ENCODE data around the gene DDR2.
"Not testable (repeated sequence)": the region's sequence is repeated elsewhere in the genome, so short reads cannot be mapped to it uniquely, and the experiment has no call there.

Gene DDR2

GRCh38 chr1:162779043-162779442, 146.8 kb downstream of the DDR2 start:
- no peak for TF ChIP-seq CTCF (IDR thresholded peaks at IDR 0.05; ENCODE audit: insufficient read depth, low read depth, low read length, missing control alignments)
- no peak for DNase-seq (ENCODE audit: low read depth)
- no peak overlapping the region for H3K4me3 ChIP-seq (ENCODE audit: low read depth, low read length)

DNA sequence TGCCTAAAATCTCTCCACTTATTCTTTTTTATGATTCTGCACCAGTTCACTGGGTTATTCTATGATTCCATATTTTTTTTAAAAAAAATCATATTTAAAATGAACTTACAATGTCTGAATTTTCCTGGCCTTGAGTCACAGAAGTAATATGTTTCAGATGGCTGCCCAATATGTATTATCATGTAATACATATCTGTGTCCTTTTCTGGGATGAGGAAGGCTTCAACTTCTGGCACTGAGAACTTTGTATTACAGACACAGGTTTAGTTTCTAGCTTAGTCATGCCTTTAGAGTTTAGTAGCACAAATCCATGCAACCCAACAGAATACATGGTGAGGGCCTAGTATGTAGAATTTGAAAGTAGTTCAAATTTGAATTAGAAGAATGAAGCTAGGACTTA, 150.4 kb downstream of the DDR2 start:
- H3K4me3 ChIP-seq (ENCODE audit: low read depth, low read length) = no peak overlapping the region
- DNase-seq (ENCODE audit: low read depth) = no peak
- TF ChIP-seq CTCF (IDR thresholded peaks at IDR 0.05; ENCODE audit: insufficient read depth, low read depth, low read length, missing control alignments) = no peak

DNA sequence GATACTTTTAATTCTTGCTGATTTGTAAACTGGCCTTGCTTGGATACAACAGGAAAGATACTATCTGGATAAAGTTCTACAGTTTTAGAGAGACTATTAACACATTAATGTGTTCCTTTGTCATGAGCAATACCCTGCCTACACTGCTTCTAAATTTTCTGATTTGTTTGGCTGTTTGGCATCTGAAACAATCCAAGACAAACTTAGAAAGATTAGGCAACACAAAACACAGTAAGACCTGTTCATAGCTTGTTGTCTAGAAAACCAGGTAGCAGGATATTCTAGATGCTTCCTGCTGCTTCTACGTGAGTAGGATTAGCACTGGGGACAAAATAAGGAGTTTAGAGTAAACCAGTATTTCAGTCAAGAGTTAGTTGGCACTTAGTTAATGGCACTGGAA, 152.7 kb downstream of the DDR2 start:
- not testable (repeated sequence) for DNase-seq (ENCODE audit: low read depth); H3K4me3 ChIP-seq (ENCODE audit: low read depth, low read length)

GRCh38 chr1:162788783-162789182, 156.5 kb downstream of the DDR2 start:
- H3K4me3 ChIP-seq (ENCODE audit: low read depth, low read length); DNase-seq (ENCODE audit: low read depth): not testable (repeated sequence)

GRCh38 chr1:162790303-162790984, 158.2 kb downstream of the DDR2 start, which contains the start of gene HSD17B7:
Gene HSD17B7 (plus strand): TSS chr1:162790702. CDS start chr1:162790801, 99 bp downstream.
- DNase-seq (ENCODE audit: low read depth) = peak; percentile 81
- H3K4me3 ChIP-seq (ENCODE audit: low read depth, low read length) = peak within 1 kb of the TSS; percentile 66

DNA sequence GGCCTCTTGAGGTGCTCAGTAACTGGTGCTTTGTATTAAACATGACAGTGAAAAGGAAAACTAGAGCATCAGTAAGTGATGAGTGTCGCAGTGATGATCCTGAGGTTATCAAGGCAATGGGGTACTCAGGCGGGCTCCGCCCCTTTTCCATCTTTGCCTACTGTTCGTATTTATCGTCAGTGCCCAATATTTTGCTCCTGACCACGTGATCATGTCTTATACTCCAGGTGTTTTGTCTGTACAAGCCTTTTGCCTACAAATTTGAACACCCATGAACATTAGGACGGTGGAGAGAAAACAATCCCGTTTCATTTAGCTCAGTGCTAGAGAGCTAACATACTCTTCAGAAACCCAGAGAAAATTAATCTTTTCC, 158.7 kb downstream of the DDR2 start:
- DNase-seq (ENCODE audit: low read depth) = not testable (repeated sequence)
- peak overlapping the region; percentile 63 for H3K4me3 ChIP-seq (ENCODE audit: low read depth, low read length)

DNA sequence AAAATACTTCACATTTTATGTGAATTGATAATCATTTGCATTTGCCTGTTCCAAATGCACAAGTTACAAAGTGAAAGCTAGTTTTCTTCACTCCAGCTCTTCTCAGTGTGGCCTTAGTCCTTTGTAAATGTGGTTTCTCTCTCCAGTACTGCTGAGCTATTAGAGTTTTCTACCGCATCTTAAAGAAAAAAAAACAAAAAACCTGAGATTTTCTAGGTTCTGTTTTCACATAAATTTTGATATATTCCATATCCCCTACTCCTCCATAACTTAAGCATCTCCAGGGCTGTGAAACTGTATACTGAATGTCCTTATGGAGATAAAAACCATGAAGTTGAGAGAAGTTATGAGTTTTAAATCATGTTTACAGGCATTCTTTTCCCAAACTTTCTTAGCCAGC, 162.0 kb downstream of the DDR2 start:
- H3K4me3 ChIP-seq (ENCODE audit: low read depth, low read length); DNase-seq (ENCODE audit: low read depth): not testable (repeated sequence)

- DNase-seq (ENCODE audit: low read depth); H3K4me3 ChIP-seq (ENCODE audit: low read depth, low read length): not testable (repeated sequence)
These were observed 164.5 kb downstream of the DDR2 start for GRCh38 chr1:162796617-162797279.

DNA sequence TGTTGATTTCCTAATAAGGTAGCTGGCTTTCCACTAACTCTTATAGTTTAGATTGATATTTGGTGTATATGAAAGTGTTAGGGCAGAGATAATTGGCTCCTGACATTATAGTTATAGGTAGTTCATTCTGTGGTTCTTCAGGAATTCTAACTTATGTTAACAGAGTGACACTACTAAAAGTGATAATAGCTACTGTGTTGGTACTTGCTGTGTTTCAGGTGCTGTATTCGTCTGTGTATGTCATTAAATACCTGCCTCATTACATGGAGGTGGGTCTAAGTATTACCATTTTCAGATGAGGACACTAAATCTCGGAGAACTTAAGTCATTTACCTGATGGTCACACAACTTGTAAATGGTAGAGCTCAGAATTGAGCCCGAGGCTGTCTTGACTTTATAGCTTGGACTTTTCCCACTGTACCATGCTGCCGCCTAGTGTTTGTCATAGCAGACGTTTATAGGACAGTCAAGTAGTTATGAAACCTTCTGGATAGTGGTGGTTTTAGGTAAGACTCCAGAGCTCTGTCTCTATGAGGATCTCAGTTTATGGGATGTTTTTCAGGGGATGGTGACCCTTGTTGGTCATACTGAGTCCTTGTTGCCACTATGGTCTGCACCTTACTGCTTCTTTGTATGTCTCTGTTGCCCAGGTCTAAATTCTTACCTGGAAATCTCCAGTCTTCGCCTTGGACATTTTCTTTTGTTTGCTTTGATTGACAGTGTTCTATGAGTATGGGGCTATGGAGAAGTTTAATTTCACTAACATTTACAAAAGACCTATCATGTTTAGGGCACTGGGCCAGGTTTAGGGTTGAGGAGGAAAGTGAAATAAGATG, 167.9 kb downstream of the DDR2 start:
- TF ChIP-seq CTCF (IDR thresholded peaks at IDR 0.05; ENCODE audit: insufficient read depth, low read depth, low read length, missing control alignments) = peak; percentile 13
- not testable (repeated sequence) for H3K4me3 ChIP-seq (ENCODE audit: low read depth, low read length)
- peak; percentile 33 for DNase-seq (ENCODE audit: low read depth)

GRCh38 chr1:162807503-162807902, 175.2 kb downstream of the DDR2 start:
- H3K4me3 ChIP-seq (ENCODE audit: low read depth, low read length); DNase-seq (ENCODE audit: low read depth): not testable (repeated sequence)

DNA sequence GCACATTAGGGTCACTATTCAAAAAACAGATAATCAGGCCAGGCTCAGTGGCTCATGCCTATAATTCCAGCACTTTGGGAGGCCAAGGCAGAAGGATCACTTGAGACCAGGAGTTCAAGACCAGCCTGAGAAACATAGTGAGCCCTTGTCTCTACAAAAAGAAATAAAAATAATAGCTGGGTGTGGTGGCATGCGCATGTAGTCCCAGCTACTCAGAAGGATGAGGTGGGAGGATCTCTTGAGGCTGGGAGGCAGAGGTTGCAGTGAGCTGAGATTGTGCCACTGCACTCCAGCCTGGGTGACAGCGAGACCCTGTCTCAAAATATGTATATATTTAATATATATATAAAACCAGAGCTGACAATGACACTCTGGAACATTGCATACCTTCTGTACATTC, 180.1 kb downstream of the DDR2 start:
- not testable (repeated sequence) for H3K4me3 ChIP-seq (ENCODE audit: low read depth, low read length); DNase-seq (ENCODE audit: low read depth)

- not testable (repeated sequence) for H3K4me3 ChIP-seq (ENCODE audit: low read depth, low read length); DNase-seq (ENCODE audit: low read depth)
These were observed 185.9 kb downstream of the DDR2 start for GRCh38 chr1:162818136-162818535.

GRCh38 chr1:162818666-162819065, 186.4 kb downstream of the DDR2 start:
- DNase-seq (ENCODE audit: low read depth); H3K4me3 ChIP-seq (ENCODE audit: low read depth, low read length): not testable (repeated sequence)
